Measurements from ENCODE around the gene PCARE.

Gene PCARE

DNA sequence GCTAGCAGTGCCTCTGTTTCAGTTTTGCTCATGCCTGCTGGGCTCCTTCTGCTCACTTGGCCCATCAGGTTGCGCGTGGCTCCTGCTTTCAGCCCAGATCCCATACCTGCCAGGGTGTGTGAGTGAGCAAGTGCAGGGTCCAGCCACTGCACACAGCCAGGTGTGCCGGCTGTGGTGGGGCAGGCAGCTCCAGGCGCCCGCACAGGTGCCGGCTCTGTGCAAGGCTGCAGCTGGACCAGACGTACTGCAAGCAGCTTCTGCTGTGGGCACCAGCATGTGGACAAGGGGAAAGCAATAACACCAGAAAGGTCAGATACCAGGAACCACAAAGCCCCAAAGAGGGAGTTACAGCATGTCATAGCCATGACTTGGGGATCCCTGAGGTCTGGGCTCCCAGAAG lies 5.6 kb upstream of the PCARE start:
- TF ChIP-seq, protein P1, sequence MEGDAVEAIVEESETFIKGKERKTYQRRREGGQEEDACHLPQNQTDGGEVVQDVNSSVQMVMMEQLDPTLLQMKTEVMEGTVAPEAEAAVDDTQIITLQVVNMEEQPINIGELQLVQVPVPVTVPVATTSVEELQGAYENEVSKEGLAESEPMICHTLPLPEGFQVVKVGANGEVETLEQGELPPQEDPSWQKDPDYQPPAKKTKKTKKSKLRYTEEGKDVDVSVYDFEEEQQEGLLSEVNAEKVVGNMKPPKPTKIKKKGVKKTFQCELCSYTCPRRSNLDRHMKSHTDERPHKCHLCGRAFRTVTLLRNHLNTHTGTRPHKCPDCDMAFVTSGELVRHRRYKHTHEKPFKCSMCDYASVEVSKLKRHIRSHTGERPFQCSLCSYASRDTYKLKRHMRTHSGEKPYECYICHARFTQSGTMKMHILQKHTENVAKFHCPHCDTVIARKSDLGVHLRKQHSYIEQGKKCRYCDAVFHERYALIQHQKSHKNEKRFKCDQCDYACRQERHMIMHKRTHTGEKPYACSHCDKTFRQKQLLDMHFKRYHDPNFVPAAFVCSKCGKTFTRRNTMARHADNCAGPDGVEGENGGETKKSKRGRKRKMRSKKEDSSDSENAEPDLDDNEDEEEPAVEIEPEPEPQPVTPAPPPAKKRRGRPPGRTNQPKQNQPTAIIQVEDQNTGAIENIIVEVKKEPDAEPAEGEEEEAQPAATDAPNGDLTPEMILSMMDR (IDR thresholded peaks at IDR 0.05; ENCODE audit: insufficient read depth, low read depth, low read length, missing control alignments): no peak
- H3K4me3 ChIP-seq (ENCODE audit: low read depth, low read length): no peak overlapping the region
- DNase-seq (ENCODE audit: low read depth): peak; percentile 21

DNA sequence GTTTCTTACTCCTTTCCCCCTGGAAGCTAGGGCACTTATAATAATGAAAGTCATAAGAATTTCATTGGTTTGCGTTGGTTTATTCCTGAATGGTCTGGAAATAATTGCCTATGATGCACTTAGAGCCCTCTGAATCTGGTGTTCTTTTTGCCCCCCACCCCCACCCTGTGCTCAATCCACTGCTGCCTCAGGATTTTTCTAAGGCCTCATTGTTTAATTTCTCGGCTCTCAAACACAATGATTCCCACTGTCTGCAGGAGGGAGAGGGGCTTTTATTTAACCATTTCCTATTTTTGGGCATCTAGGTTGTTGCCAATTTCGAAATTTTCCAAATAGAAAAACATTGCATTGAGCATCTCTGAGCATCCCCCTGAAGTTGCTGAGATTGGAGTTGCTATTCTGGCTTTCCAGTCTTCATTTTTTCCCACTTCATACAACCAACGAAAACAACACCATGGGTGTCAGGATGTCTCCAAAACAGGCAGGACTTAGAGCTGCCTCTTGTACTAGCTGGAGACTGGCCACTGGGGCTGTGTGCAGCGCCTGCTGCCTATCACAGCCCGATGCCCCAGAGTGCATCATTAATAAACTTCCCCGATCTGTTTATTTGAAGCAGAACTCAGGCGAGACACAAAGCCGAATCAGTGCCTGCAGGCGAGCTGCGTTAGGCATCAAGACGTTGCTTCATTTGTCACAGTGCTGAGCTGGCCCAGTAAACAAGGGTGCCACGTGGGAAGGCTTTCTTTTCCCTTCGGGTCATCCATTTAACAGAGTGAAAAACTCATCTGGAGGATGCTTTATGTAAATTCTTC lies 1.8 kb upstream of the PCARE start:
- TF ChIP-seq, protein P1 (IDR thresholded peaks at IDR 0.05; ENCODE audit: insufficient read depth, low read depth, low read length, missing control alignments): no peak
- peak; percentile 14 for DNase-seq (ENCODE audit: low read depth)
- no peak overlapping the region for H3K4me3 ChIP-seq (ENCODE audit: low read depth, low read length)

DNA sequence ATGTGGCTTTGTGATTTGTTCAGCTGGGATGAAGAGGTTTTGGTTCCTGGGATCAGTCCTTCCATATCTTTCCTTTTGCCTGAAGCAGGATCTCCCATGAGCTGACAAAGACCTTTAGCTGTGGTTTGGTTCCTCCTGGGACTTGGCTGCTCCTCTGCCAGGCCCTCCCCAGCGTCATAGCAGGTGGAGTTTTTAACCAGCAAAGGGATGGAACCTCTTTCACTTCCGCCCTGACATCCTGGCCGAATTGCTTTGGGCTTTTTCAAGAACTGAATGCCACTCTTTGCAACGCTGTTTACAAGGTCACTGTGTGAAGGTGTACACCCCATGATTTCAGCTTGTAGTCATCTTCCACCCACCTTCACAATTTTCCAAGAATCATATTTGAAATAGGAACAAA lies 390 bp downstream of the PCARE start:
- peak; percentile 59 for DNase-seq (ENCODE audit: low read depth)
- no peak overlapping the region for H3K4me3 ChIP-seq (ENCODE audit: low read depth, low read length)

DNA sequence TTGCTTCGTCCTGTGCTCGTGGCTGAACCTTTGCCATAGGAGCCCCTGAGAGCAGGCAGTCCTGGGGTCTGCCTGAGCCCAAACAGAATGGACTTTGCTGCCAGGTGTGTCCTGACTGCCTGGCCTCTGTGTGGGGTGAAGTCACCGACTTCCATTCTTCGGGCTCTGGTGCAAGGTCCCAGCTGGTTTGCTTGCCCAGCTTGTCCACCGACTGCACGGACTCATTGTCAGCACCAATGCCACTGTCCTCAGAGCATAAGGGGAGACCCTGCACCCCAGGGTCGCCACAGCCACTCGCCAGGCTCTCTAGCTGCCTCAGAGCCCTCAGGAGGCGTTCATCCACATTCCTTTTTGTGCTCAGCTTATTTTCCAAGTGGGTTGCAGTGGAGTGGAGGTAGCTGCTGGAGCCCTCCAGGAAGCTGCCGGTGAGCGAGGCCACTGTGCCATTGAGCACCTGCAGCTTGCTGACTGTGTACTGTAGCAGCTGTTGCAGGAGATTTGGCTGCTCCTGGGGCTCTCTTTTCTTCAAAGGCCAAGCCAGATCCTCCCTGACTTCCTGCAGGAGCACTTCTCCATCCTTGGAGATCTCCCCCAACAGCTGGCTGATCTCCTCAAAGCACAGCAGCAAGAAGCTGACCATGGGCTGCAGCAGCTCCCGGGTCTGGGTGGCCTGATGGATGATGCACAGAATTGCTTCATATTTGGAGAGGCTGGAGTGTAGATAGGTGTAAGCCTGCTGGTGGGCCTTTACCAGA lies 1.2 kb downstream of the PCARE start:
- no peak for DNase-seq (ENCODE audit: low read depth)

More for the DNA sequence above, 390 bp downstream of the PCARE start:
- TF ChIP-seq, protein P1 (IDR thresholded peaks at IDR 0.05; ENCODE audit: insufficient read depth, low read depth, low read length, missing control alignments): no peak

DNA sequence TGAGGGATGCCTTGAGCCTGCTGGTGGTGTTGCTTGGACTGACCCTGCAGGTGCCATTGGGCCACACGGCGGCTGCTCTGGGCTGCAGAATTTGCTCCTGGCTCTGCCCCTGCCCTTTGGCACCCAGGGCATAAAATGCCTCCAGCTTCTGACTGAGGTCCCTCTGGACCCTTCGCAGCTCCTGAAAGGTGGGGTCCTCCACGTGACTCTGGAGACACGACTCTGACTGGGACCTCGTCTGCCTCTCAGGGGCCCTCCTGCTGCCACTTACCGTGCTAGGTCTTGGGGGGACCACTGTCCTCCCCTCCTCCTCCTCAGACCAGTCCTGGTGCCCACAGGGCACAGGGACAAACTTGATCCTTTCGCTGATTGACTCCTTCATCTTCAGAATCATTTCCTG lies 2.1 kb downstream of the PCARE start:
- TF ChIP-seq, protein P1 (IDR thresholded peaks at IDR 0.05; ENCODE audit: insufficient read depth, low read depth, low read length, missing control alignments): no peak
- DNase-seq (ENCODE audit: low read depth): no peak
- no peak overlapping the region for H3K4me3 ChIP-seq (ENCODE audit: low read depth, low read length)

More for the DNA sequence above, 1.2 kb downstream of the PCARE start:
- TF ChIP-seq, protein P1 (IDR thresholded peaks at IDR 0.05; ENCODE audit: insufficient read depth, low read depth, low read length, missing control alignments): no peak
- no peak overlapping the region for H3K4me3 ChIP-seq (ENCODE audit: low read depth, low read length)

DNA sequence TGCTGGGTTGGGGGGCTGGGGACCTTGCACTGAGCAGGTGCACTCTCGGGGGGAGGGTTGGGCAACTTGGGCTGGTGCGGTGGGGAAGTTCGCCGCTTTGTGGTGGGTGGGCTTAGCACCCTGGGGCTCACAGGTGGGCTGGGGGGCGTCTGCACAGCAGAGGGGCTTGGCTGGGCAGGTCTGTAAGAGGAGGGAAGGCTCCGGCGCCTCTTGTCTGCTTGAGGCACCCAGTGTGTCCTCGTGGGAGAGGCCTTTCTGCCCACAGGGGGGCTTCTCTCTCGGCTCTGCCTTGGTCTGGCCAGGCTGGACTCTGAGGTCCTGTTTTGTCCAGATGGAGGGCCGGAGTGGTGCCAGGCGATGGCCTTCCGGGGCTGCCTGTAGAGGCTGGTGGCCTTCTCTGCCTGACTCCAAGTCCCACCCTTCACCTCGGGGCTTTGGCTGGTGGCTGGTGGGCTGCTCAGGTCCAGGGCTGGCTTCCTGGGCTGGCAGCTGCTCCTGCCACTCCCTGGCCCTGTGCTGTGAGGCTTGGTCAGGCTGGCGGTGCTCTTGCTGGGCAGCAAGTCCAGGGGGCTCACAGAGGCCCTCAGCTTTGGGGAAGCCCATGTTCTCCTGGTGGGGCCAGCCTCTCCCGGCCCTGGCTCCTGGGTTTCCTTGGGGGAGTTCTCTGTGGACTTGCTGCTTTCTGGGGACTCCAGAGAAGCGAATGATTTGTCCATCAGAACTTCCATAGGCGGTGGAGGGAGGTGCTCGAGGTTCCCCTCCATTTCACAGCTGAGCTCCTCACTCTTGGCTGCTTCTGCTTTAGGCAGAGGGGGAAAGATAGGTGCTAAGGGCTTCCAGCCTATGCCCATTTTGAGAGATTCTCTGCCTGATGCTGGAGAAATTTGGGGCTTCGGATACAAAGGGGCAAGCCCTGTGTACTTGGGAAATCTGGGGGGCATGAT lies 3.0 kb downstream of the PCARE start:
- no peak overlapping the region for H3K4me3 ChIP-seq (ENCODE audit: low read depth, low read length)
- TF ChIP-seq, protein P1 (IDR thresholded peaks at IDR 0.05; ENCODE audit: insufficient read depth, low read depth, low read length, missing control alignments): no peak
- DNase-seq (ENCODE audit: low read depth): no peak

Data from GM12865 (cell line).